ENCODE measurements around the gene RGS10. TPM values are rescaled to one million over a fixed set of nuclear protein-coding genes. Genes with fewer than 3 reads are reported as not detected.
"Not testable (repeated sequence)": the region's sequence is repeated elsewhere in the genome, so short reads cannot be mapped to it uniquely, and the experiment has no call there.

Gene RGS10
- total RNA-seq, 6 experiments from 2014 or later = 52.6 to 76.4 (median 71.3) TPM

DNA sequence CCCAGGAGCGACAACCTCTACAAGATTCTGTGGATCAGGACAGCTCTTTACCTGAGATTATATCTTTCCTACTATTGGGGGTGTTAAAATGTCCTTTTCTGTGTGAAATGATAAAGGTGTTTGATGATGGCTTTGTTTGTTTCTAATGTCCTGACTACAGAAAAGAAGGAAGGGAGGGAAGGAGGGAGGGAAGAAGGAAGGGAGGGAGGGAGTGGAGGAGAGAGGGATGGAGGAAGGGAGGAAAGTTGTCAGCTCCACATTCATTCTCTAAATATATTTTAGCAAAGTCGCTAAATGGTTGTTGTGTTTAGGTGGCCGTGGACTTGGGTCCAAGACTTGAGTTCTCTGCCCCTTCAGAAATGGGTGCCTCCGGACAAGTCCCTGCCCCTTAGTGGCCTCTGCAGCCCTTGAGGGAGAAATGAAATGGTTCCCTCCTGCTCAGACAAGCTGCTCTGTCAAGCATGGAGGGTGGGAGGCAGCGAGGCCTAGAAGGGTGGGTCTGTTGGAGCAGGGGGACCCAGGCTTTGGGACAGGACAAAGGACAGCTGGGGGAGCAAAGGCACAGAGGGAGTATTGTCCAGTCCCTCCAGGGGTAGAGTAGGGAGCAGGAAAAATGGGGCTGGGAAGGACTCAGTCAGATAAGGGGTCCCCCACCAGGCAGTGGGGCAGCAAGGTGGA is 4.4 kb downstream of the RGS10 start:
- Mint-ChIP-seq H3K36me3 (ENCODE audit: low read depth) (no peaks in the 10 kb centered on the region; the same call in 1 of the 2 replicates), H3K4me3 (no peak overlapping the region; the same call in 1 of the 2 replicates), H3K9me3 (no peaks in the 10 kb centered on the region), H3K27me3 (ENCODE audit: insufficient read depth) (peaks cover 2% of the 10 kb centered on the region), H3K27ac (peak overlapping the region; percentile 79), H3K4me1 (ENCODE audit: low read depth) (peaks cover 72% of the 10 kb centered on the region)
- no peak for DNase-seq
- TF ChIP-seq, protein P1, sequence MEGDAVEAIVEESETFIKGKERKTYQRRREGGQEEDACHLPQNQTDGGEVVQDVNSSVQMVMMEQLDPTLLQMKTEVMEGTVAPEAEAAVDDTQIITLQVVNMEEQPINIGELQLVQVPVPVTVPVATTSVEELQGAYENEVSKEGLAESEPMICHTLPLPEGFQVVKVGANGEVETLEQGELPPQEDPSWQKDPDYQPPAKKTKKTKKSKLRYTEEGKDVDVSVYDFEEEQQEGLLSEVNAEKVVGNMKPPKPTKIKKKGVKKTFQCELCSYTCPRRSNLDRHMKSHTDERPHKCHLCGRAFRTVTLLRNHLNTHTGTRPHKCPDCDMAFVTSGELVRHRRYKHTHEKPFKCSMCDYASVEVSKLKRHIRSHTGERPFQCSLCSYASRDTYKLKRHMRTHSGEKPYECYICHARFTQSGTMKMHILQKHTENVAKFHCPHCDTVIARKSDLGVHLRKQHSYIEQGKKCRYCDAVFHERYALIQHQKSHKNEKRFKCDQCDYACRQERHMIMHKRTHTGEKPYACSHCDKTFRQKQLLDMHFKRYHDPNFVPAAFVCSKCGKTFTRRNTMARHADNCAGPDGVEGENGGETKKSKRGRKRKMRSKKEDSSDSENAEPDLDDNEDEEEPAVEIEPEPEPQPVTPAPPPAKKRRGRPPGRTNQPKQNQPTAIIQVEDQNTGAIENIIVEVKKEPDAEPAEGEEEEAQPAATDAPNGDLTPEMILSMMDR (IDR thresholded peaks at IDR 0.05) = no peak

DNA sequence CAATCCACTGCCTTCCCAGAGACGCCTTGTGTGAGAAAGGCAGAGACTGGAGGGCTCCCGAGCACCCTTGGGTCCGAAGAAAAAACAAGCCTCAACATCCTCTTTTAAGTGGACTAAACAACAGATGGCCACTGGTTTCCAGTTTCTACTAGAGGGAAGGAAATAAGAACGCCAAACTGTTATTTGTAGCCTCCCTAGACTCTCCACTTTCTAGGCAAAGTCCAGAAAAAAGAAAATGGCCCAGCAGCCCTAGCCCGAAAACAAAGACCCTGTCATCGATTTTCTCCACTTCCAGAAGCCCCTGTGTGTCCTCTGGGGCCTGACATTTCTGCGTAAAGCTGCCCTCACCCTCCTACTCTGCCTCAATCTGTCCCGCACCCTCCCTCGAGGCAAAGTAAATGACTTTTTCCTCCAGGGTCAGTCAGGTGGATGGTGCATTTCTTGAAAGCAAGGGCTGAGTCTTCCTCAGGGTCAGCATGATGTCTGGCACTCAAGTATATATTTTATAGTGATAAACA is 6.0 kb downstream of the RGS10 start:
- H3K4me1 Mint-ChIP-seq (ENCODE audit: low read depth) = peaks cover 80% of the 10 kb centered on the region
- DNase-seq = no peak
- peak overlapping the region; percentile 55 for H3K27ac Mint-ChIP-seq
- H3K9me3 Mint-ChIP-seq = no peaks in the 10 kb centered on the region
- H3K27me3 Mint-ChIP-seq (ENCODE audit: insufficient read depth) = peaks cover 2% of the 10 kb centered on the region
- TF ChIP-seq, protein P1 (IDR thresholded peaks at IDR 0.05) = no peak
- no peak overlapping the region for H3K4me3 Mint-ChIP-seq
- no peaks in the 10 kb centered on the region; the same call in 1 of the 2 replicates for H3K36me3 Mint-ChIP-seq (ENCODE audit: low read depth)

DNA sequence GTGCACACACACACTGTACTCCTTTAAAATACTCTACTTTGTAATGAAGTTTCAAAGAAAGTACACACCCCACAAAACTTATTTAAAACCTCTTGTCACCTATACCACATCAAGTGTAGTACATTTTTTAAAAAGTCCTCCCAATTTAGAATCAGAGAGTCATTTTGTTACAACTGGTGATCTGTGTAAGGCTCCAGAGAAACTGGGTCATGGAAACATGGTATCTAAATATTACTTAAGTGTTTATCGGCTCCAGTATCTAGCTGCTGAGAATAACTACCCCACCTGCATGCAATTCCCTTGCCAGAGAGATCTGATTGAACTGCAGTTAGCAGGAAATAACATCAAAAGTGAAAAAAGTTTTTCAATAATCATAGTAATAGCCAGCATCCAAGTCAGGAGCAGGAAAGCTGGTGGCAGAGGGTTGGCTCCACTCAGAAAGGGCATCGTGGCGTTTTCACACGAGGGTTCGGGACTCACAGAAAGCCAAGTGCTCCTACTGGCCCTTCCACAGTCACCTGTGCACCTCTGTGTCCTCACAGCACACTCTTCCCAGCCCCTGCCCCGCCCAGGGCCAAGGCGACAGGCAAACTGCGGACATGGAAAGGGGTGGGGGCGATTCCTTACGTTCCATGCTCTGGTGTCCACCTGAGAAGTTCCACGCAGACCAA is 6.5 kb downstream of the RGS10 start:
- no peak for DNase-seq
- Mint-ChIP-seq H3K4me1 (ENCODE audit: low read depth) (peaks cover 81% of the 10 kb centered on the region), H3K36me3 (ENCODE audit: low read depth) (no peaks in the 10 kb centered on the region; the same call in 1 of the 2 replicates), H3K27ac (peak overlapping the region; percentile 55), H3K27me3 (ENCODE audit: insufficient read depth) (peaks cover 2% of the 10 kb centered on the region), H3K4me3 (no peak overlapping the region), H3K9me3 (no peaks in the 10 kb centered on the region)
- TF ChIP-seq, protein P1 (IDR thresholded peaks at IDR 0.05) = no peak

DNA sequence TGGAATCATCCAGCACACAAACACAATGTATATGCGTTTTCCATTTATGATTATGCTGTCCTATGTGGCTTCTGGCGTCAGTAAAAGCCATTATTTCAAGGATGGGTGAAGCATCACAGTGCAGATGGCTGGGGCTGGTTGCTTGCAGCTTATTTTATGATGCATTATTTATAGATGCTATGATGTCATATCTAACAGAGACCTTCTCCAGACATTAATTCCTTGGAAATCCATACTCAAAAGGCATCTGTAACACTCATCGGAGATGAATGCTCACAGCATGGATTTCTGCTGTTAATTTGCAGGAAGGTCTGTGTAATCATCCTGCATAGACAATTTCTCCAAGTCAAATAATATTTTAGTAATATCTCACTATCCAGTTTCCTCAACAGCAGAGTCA is 7.2 kb downstream of the RGS10 start:
- Mint-ChIP-seq H3K27me3 (ENCODE audit: insufficient read depth) (peaks cover 2% of the 10 kb centered on the region), H3K4me1 (ENCODE audit: low read depth) (peaks cover 78% of the 10 kb centered on the region), H3K27ac (peak overlapping the region; percentile 55), H3K4me3 (peak overlapping the region; percentile 28; the same call in 1 of the 2 replicates), H3K9me3 (no peaks in the 10 kb centered on the region), H3K36me3 (ENCODE audit: low read depth) (no peaks in the 10 kb centered on the region; the same call in 1 of the 2 replicates)
- peak; percentile 54 for DNase-seq
- TF ChIP-seq, protein P1 (IDR thresholded peaks at IDR 0.05) = no peak

DNA sequence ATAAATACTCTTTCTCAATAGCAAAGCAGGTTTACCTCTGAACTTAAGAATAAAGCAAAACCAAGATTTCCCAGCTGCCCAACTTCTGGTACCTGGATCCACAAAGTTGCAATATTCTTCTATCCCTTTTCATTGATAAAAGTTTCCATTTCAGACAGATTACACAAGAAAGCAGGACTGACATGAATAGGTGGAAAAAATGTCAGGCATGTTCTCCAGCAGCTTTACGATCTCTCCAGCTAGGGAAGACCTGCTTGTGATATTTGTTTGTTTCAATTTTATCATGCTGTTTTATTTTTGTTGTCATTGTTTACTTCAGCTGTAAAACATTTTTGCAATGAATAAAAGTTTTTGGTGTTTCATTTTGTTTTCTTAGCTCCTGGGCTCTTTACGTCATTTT is 9.0 kb downstream of the RGS10 start:
- DNase-seq = no peak
- H3K4me1 Mint-ChIP-seq (ENCODE audit: low read depth) = peaks cover 72% of the 10 kb centered on the region
- TF ChIP-seq, protein P1 (IDR thresholded peaks at IDR 0.05) = no peak
- no peak overlapping the region for H3K4me3 Mint-ChIP-seq
- no peaks in the 10 kb centered on the region; the same call in 1 of the 2 replicates for H3K36me3 Mint-ChIP-seq (ENCODE audit: low read depth)
- peaks cover 2% of the 10 kb centered on the region for H3K27me3 Mint-ChIP-seq (ENCODE audit: insufficient read depth)
- no peaks in the 10 kb centered on the region for H3K9me3 Mint-ChIP-seq
- no peak overlapping the region for H3K27ac Mint-ChIP-seq

DNA sequence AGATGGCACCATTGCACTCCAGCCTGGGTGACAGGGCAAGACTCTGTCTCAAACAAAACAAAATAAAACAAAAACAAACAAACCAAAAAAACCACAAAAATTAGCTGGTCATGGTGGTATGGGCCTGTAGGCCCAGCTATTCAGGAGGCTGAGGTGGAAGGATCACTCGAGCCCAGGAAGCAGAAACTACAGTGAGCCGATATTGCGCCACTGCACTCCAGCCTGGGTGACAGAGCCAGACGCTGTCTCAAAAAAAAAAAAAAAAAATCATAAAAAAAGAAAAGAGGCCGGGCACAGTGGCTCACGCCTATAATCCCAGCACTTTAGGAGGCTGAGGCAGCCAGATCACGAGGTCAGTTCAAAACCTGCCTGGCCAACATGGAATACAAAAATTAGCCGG is 9.7 kb downstream of the RGS10 start:
- not testable (repeated sequence) for DNase-seq; H3K9me3 Mint-ChIP-seq; H3K27ac Mint-ChIP-seq; H3K27me3 Mint-ChIP-seq (ENCODE audit: insufficient read depth); H3K4me3 Mint-ChIP-seq; H3K36me3 Mint-ChIP-seq (ENCODE audit: low read depth)
- peaks cover 69% of the 10 kb centered on the region for H3K4me1 Mint-ChIP-seq (ENCODE audit: low read depth)

DNA sequence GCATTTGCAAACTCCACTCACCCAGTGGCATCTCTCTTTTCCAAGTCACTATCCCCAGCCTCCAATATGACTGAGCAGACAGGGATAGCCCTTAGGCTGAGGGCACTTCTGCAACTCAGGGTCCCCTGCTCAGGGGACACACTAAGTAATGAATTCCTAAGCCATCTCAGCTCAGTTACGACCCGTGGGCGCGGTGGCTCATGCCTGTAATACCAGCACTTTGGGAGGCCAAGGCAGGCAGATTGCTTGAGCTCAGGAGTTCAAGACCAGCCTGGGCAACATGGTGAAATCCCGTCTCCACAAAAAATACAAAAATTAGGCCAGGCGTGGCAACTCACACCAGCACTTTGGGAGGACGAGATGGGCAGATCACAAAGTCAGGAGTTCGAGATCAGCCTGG is 10.3 kb downstream of the RGS10 start:
- not testable (repeated sequence) for H3K9me3 Mint-ChIP-seq; H3K4me3 Mint-ChIP-seq; H3K36me3 Mint-ChIP-seq (ENCODE audit: low read depth); H3K27me3 Mint-ChIP-seq (ENCODE audit: insufficient read depth); H3K27ac Mint-ChIP-seq; DNase-seq
- peaks cover 66% of the 10 kb centered on the region for H3K4me1 Mint-ChIP-seq (ENCODE audit: low read depth)
